ENCODE results near the gene PALS2. TPM values are rescaled to one million over a fixed set of nuclear protein-coding genes. Genes with fewer than 3 reads are reported as not detected.

PALS2 gene
- total and polyA plus RNA-seq, 9 of the 15 experiments (the other 6 are each of a cell fraction or from before 2014, with no cell fraction given), result 5.9 to 35.0 (median 17.7) TPM

DNA sequence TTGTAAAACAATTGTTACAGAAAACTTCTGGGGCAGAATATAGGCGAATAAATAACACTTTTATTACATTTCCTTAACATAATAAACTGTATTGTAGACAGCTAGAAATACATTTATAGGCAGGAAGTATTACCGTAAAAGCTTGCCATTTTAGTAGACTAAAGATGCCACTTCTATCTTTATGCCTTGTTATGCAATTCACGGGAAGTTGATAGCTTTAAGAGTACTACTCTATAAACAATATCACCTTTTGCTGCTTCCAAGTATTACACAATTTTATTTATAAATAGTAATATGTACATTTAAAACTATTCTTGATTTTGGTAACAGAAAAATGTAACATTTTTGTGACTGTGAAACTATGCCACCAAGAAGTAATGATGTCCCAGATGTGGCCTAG, 37.9 kb downstream of the PALS2 start:
- no peak overlapping the region for H3K4me3 ChIP-seq
- DNase-seq (ENCODE audit: extremely low read depth in 1 of 4, low spot score in 3 of 4) (no peak), FAIRE-seq (no peak), ATAC-seq (no peak)
- H3K4me1 ChIP-seq (replicated peaks in 1 of 2; ENCODE audit: control insufficient read depth in 2 of 2, insufficient read depth in 2 of 2, low read length in 2 of 2), result peaks cover 0 to 3% of the 10 kb centered on the region in 2 experiments; a peak in 2 of 5 replicates
- H3K27me3 ChIP-seq (ENCODE audit: control insufficient read depth in 2 of 2, insufficient read depth in 2 of 2, low read length in 2 of 2), result no peaks in the 10 kb centered on the region
- H3K79me2 ChIP-seq (ENCODE audit: control insufficient read depth, insufficient read depth, low read length), result peaks cover 50% of the 10 kb centered on the region
- TF ChIP-seq TEAD1 (CRISPR knock-in tag; IDR thresholded peaks at IDR 0.05), result no peak
- TF ChIP-seq CAMTA2 (CRISPR knock-in tag; conservative IDR thresholded peaks at IDR 0.05), result no peak
- no peak for TF ChIP-seq SRSF9 (IDR thresholded peaks at IDR 0.05; ENCODE audit: borderline replicate concordance, low read depth, low read length)
- no peak for TF ChIP-seq CBFA2T3 (IDR thresholded peaks at IDR 0.05)
- TF ChIP-seq SAP30 (IDR thresholded peaks at IDR 0.05; ENCODE audit: borderline replicate concordance, insufficient read depth, low read depth, low read length, poor library complexity, severe bottlenecking), result no peak
- TF ChIP-seq SMC3 (conservative IDR thresholded peaks at IDR 0.05; ENCODE audit: insufficient read depth, low read depth, low read length), result no peak
- no peak for TF ChIP-seq L3MBTL2 (IDR thresholded peaks at IDR 0.05)
- TF ChIP-seq PTBP1 (IDR thresholded peaks at IDR 0.05; ENCODE audit: low read depth, low read length), result no peak
- no peak for TF ChIP-seq HNRNPK (IDR thresholded peaks at IDR 0.05; ENCODE audit: low read depth, low read length, poor library complexity, severe bottlenecking)
- TF ChIP-seq, protein P1, sequence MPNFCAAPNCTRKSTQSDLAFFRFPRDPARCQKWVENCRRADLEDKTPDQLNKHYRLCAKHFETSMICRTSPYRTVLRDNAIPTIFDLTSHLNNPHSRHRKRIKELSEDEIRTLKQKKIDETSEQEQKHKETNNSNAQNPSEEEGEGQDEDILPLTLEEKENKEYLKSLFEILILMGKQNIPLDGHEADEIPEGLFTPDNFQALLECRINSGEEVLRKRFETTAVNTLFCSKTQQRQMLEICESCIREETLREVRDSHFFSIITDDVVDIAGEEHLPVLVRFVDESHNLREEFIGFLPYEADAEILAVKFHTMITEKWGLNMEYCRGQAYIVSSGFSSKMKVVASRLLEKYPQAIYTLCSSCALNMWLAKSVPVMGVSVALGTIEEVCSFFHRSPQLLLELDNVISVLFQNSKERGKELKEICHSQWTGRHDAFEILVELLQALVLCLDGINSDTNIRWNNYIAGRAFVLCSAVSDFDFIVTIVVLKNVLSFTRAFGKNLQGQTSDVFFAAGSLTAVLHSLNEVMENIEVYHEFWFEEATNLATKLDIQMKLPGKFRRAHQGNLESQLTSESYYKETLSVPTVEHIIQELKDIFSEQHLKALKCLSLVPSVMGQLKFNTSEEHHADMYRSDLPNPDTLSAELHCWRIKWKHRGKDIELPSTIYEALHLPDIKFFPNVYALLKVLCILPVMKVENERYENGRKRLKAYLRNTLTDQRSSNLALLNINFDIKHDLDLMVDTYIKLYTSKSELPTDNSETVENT (CRISPR knock-in tag; IDR thresholded peaks at IDR 0.05), result no peak
- TF ChIP-seq, protein P2, sequence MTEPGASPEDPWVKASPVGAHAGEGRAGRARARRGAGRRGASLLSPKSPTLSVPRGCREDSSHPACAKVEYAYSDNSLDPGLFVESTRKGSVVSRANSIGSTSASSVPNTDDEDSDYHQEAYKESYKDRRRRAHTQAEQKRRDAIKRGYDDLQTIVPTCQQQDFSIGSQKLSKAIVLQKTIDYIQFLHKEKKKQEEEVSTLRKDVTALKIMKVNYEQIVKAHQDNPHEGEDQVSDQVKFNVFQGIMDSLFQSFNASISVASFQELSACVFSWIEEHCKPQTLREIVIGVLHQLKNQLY (CRISPR knock-in tag; conservative IDR thresholded peaks at IDR 0.05), result no peak
- TF ChIP-seq ZBTB1 (CRISPR knock-in tag; IDR thresholded peaks at IDR 0.05; ENCODE audit: borderline replicate concordance, low read depth), result no peak
- TF ChIP-seq NFRKB (IDR thresholded peaks at IDR 0.05; ENCODE audit: low read depth), result no peak
- TF ChIP-seq FOXP1 (CRISPR knock-in tag; IDR thresholded peaks at IDR 0.05), result no peak
- TF ChIP-seq, protein P3, sequence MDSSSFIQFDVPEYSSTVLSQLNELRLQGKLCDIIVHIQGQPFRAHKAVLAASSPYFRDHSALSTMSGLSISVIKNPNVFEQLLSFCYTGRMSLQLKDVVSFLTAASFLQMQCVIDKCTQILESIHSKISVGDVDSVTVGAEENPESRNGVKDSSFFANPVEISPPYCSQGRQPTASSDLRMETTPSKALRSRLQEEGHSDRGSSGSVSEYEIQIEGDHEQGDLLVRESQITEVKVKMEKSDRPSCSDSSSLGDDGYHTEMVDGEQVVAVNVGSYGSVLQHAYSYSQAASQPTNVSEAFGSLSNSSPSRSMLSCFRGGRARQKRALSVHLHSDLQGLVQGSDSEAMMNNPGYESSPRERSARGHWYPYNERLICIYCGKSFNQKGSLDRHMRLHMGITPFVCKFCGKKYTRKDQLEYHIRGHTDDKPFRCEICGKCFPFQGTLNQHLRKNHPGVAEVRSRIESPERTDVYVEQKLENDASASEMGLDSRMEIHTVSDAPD (CRISPR knock-in tag; IDR thresholded peaks at IDR 0.05), result no peak
- no peak for TF ChIP-seq CREM (IDR thresholded peaks at IDR 0.05; ENCODE audit: low read depth)
- TF ChIP-seq PCBP1 (IDR thresholded peaks at IDR 0.05; ENCODE audit: low read depth, low read length, poor library complexity, severe bottlenecking), result no peak
- no peak overlapping the region for H3K4me2 ChIP-seq (ENCODE audit: insufficient read depth, low read length)
- intact Hi-C loops (cut with micrococcal nuclease), result no loop called here
- CTCF ChIA-PET (ENCODE audit: low intra/inter-chr PET ratio), result no interaction called here
- no peak overlapping the region for H3K9ac ChIP-seq (ENCODE audit: insufficient read depth in 1 of 2, low read depth in 2 of 2, low read length in 2 of 2)
- POLR2A ChIA-PET, result interaction anchor here (1.4 kb wide), 1 partner anchor 17 kb away, joined by 3 read pairs; no protein-coding TSS in a partner anchor
- BruUV-seq (replicated peaks), result no TSS peak
- 79% methylated on average over 3 of the region's 3 CpGs for WGBS (ENCODE audit: insufficient coverage, low coverage, missing lambda C conversion rate)
- in situ Hi-C loops (cut with MboI), result no loop called here
- H3K9me3 ChIP-seq (replicated peaks; ENCODE audit: control insufficient read depth, insufficient read depth, low read depth, low read length), result no peaks in the 10 kb centered on the region
- no peaks in the 10 kb centered on the region for H4K20me1 ChIP-seq (replicated peaks; ENCODE audit: control insufficient read depth, insufficient read depth, low read length)
- no peak overlapping the region for H3K27ac ChIP-seq (ENCODE audit: extremely low read depth, low read depth, low read length)
- H3K9me1 ChIP-seq (ENCODE audit: control insufficient read depth, insufficient read depth, low read length), result no peaks in the 10 kb centered on the region
- no peak overlapping the region for H2AFZ ChIP-seq (ENCODE audit: low read depth, low read length)
- H3K36me3 ChIP-seq (ENCODE audit: control insufficient read depth, insufficient read depth, low read length), result no peaks in the 10 kb centered on the region
